ENCODE measurements around the gene CPNE5.
A peak's percentile ranks its signal among the peaks of the same experiment; 100 is the strongest.

GRCh38 chr6:36765594-36766398, 73.4 kb downstream of the CPNE5 start:
- no peak for TF ChIP-seq POLR2A (IDR thresholded peaks at IDR 0.05)
- TF ChIP-seq, protein P1, sequence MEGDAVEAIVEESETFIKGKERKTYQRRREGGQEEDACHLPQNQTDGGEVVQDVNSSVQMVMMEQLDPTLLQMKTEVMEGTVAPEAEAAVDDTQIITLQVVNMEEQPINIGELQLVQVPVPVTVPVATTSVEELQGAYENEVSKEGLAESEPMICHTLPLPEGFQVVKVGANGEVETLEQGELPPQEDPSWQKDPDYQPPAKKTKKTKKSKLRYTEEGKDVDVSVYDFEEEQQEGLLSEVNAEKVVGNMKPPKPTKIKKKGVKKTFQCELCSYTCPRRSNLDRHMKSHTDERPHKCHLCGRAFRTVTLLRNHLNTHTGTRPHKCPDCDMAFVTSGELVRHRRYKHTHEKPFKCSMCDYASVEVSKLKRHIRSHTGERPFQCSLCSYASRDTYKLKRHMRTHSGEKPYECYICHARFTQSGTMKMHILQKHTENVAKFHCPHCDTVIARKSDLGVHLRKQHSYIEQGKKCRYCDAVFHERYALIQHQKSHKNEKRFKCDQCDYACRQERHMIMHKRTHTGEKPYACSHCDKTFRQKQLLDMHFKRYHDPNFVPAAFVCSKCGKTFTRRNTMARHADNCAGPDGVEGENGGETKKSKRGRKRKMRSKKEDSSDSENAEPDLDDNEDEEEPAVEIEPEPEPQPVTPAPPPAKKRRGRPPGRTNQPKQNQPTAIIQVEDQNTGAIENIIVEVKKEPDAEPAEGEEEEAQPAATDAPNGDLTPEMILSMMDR (IDR thresholded peaks at IDR 0.05) = peak; percentile 69 to 94 (median 86)
- peak; percentile 47 to 58 for TF ChIP-seq POLR2AphosphoS5 (IDR thresholded peaks at IDR 0.05; ENCODE audit: insufficient read depth in 1 of 2, low read depth in 1 of 2)

All from vagina (tissue), 2 donors.